ENCODE results near the gene FLOT2.
"Not testable (repeated sequence)": the region's sequence is repeated elsewhere in the genome, so short reads cannot be mapped to it uniquely, and the experiment has no call there.

FLOT2 gene

GRCh38 chr17:28916302-28916934 is 18.9 kb upstream of the FLOT2 start:
- no peak for FAIRE-seq

GRCh38 chr17:28912938-28913333 is 15.4 kb upstream of the FLOT2 start:
- FAIRE-seq, result no peak

GRCh38 chr17:28912281-28912937 is 14.9 kb upstream of the FLOT2 start:
- no peak for FAIRE-seq

GRCh38 chr17:28911411-28912045 is 14.0 kb upstream of the FLOT2 start:
- FAIRE-seq, result no peak

- no peak for FAIRE-seq
Measured at GRCh38 chr17:28910534-28910933, 13.0 kb upstream of the FLOT2 start.

GRCh38 chr17:28908640-28909167 is 11.2 kb upstream of the FLOT2 start:
- FAIRE-seq, result no peak

GRCh38 chr17:28907709-28908475 is 10.4 kb upstream of the FLOT2 start:
- no peak for FAIRE-seq

- FAIRE-seq, result no peak
Measured at GRCh38 chr17:28906706-28907438, 9.3 kb upstream of the FLOT2 start.

GRCh38 chr17:28906276-28906675 is 8.7 kb upstream of the FLOT2 start:
- no peak for FAIRE-seq

GRCh38 chr17:28904800-28905199 is 7.3 kb upstream of the FLOT2 start:
- no peak for FAIRE-seq

- FAIRE-seq, result not testable (repeated sequence)
Measured at GRCh38 chr17:28903546-28903841, 6.0 kb upstream of the FLOT2 start.

GRCh38 chr17:28902819-28903545 is 5.4 kb upstream of the FLOT2 start, which contains the start of gene DHRS13:
DHRS13 (minus strand) TSS chr17:28903079; CDS start chr17:28902944, 135 bp downstream.
- no peak for FAIRE-seq

- FAIRE-seq, result no peak
Measured at GRCh38 chr17:28901866-28902818, 4.6 kb upstream of the FLOT2 start.

- FAIRE-seq, result no peak
Measured at GRCh38 chr17:28900986-28901726, 3.6 kb upstream of the FLOT2 start.

GRCh38 chr17:28899212-28899815 is 1.8 kb upstream of the FLOT2 start:
- FAIRE-seq, result no peak

GRCh38 chr17:28898527-28898955 is 1.0 kb upstream of the FLOT2 start:
- no peak for FAIRE-seq

- no peak for FAIRE-seq
Measured at GRCh38 chr17:28897769-28898526, 415 bp upstream of the FLOT2 start.

- FAIRE-seq, result no peak
Measured at GRCh38 chr17:28896491-28896883, 1.0 kb downstream of the FLOT2 start.
